ENCODE results near the gene TSHB.

GRCh38 chr1:114997510-114998289 is 31.9 kb upstream of the TSHB start:
- TF ChIP-seq, protein P1, sequence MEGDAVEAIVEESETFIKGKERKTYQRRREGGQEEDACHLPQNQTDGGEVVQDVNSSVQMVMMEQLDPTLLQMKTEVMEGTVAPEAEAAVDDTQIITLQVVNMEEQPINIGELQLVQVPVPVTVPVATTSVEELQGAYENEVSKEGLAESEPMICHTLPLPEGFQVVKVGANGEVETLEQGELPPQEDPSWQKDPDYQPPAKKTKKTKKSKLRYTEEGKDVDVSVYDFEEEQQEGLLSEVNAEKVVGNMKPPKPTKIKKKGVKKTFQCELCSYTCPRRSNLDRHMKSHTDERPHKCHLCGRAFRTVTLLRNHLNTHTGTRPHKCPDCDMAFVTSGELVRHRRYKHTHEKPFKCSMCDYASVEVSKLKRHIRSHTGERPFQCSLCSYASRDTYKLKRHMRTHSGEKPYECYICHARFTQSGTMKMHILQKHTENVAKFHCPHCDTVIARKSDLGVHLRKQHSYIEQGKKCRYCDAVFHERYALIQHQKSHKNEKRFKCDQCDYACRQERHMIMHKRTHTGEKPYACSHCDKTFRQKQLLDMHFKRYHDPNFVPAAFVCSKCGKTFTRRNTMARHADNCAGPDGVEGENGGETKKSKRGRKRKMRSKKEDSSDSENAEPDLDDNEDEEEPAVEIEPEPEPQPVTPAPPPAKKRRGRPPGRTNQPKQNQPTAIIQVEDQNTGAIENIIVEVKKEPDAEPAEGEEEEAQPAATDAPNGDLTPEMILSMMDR (IDR thresholded peaks at IDR 0.05 in 4 of 5, conservative IDR thresholded peaks at IDR 0.05 in 1 of 5), result no peak
- no peak for TF ChIP-seq POLR2A (IDR thresholded peaks at IDR 0.05)

All from gastrocnemius medialis (tissue), 4 donors.